A549 (cell line): Measurements from ENCODE around the gene SEC14L5. TPM values are rescaled to one million over a fixed set of nuclear protein-coding genes. Genes with fewer than 3 reads are reported as not detected.

Experiments used
- ATAC-seq, 2 experiments: fragments of 200-7000 bp in 1 of 2; fragments of >200 bp in 1 of 2; cut with Nextera tagmentation in 1 of 2; cut with Tn5 transposase in 1 of 2; 3 replicates each; pipeline versions ENCODE4 v1.8.0 to v1.9.1; 2018 to 2020; ENCODE audit warnings: mild to moderate bottlenecking in 1 of 2, moderate library complexity in 1 of 2
- CTCF ChIA-PET: fragments of 300-600 bp; sonication (Branson Sonifier 250); formaldehyde crosslinking; extraction: SDS; loops from one replicate; lab custom pipeline; 2021; ENCODE audit warnings: antibody characterized with exemption, inconsistent platforms; lab: Yijun Ruan, JAX
- POLR2A ChIA-PET: fragments of 350-600 bp; formaldehyde crosslinking; extraction: SDS; loops from one replicate; lab custom pipeline; 2021; ENCODE audit warnings: antibody characterized with exemption, inconsistent platforms; lab: Yijun Ruan, JAX
- DNase-seq, 2 experiments: peaks; one replicate each; pipeline versions ENCODE4 v3.0.0 to v3.0.0-alpha.2; 2011 to 2016; ENCODE audit warnings: low read depth in 1 of 2, low spot score in 1 of 2
- FAIRE-seq: peaks from 2 replicates; lab custom pipeline; 2011; peaks lifted over from hg19 to GRCh38; lab: Jason Lieb, UNC
- H3K27ac ChIP-seq, 2 experiments: fragments of >200 bp; sonication (Bioruptor Twin); formaldehyde crosslinking; 3 replicates each; pipeline ENCODE4 v1.5.1; 2016 to 2017
- H3K4me1 ChIP-seq: fragments of >200 bp; sonication (Bioruptor Twin); formaldehyde crosslinking; 3 replicates; pipeline ENCODE4 v1.6.1; 2016
- H3K4me2 ChIP-seq: fragments of >200 bp; sonication (Bioruptor Twin); formaldehyde crosslinking; 3 replicates; pipeline ENCODE4 v1.6.1; 2016
- H3K4me3 ChIP-seq: fragments of >200 bp; sonication (Bioruptor Twin); formaldehyde crosslinking; 3 replicates; pipeline ENCODE4 v1.5.1; 2016
- H3K9me3 ChIP-seq: fragments of >200 bp; sonication (Bioruptor Twin); formaldehyde crosslinking; 3 replicates; pipeline ENCODE4 v1.6.1; 2016
- BCL3 ChIP-seq: fragments of >200 bp; sonication (Bioruptor Twin); formaldehyde crosslinking; IDR thresholded peaks from 3 replicates; pipeline ENCODE4 v1.6.1; 2016
- CBX8 ChIP-seq: fragments of 200-600 bp; sonication (generic); IDR thresholded peaks from 2 replicates; pipeline ENCODE4 v1.6.1; 2016
- CHD2 ChIP-seq: fragments of 150-350 bp; IDR thresholded peaks from 2 replicates; pipeline ENCODE4 v1.6.1; 2014; ENCODE audit warnings: low read length; ENCODE audit not compliant: partially characterized antibody
- CTCF ChIP-seq: fragments of >200 bp; sonication (Bioruptor Twin); formaldehyde crosslinking; IDR thresholded peaks from 3 replicates; pipeline ENCODE4 v1.5.1; 2016
- ELK1 ChIP-seq: fragments of 150-350 bp; IDR thresholded peaks from 2 replicates; pipeline ENCODE4 v1.6.1; 2014; ENCODE audit warnings: low read depth, mild to moderate bottlenecking, low read length
- EP300 ChIP-seq, 2 experiments: fragments of >200 bp; sonication (Bioruptor Twin); formaldehyde crosslinking; IDR thresholded peaks; 2 replicates in 1 of 2; 3 replicates in 1 of 2; pipeline ENCODE4 v1.6.1; 2016 to 2017
- ESRRA ChIP-seq: fragments of 150-350 bp; IDR thresholded peaks from 2 replicates; pipeline ENCODE4 v1.6.1; 2014; ENCODE audit warnings: mild to moderate bottlenecking, low read length, borderline replicate concordance
- FOSB ChIP-seq: fragments of 250-450 bp; sonication (Bioruptor Pico); IDR thresholded peaks from 2 replicates; pipeline ENCODE4 v1.5.0; 2020; ENCODE audit warnings: mild to moderate bottlenecking, moderate library complexity
- FOSL2 ChIP-seq, 2 experiments: fragments of 450-650 bp in 1 of 2; fragments of >200 bp in 1 of 2; sonication (Bioruptor Twin) in 1 of 2; formaldehyde crosslinking; IDR thresholded peaks; 2 replicates each; pipeline versions ENCODE4 v1.5.0 to v1.6.1; 2016 to 2020; ENCODE audit warnings: mild to moderate bottlenecking in 1 of 2, moderate library complexity in 1 of 2
- FOXS1 ChIP-seq: fragments of 250-450 bp; sonication (Bioruptor Pico); IDR thresholded peaks from 2 replicates; pipeline ENCODE4 v1.5.0; 2020; ENCODE audit warnings: mild to moderate bottlenecking, moderate library complexity
- HDAC2 ChIP-seq: fragments of 200-600 bp; sonication (generic); IDR thresholded peaks from 2 replicates; pipeline ENCODE4 v1.6.1; 2016
- HEYL ChIP-seq: fragments of 250-450 bp; sonication (Bioruptor Pico); IDR thresholded peaks from 2 replicates; pipeline ENCODE4 v1.8.0; 2021; ENCODE audit warnings: mild to moderate bottlenecking, moderate library complexity
- HOXA7 ChIP-seq: fragments of 250-450 bp; sonication (Bioruptor Pico); IDR thresholded peaks from 2 replicates; pipeline ENCODE4 v1.5.0; 2020; ENCODE audit warnings: mild to moderate bottlenecking, moderate library complexity
- HOXB13 ChIP-seq: fragments of 250-450 bp; sonication (Bioruptor Pico); IDR thresholded peaks from 2 replicates; pipeline ENCODE4 v1.5.0; 2020; ENCODE audit warnings: low read depth, mild to moderate bottlenecking, moderate library complexity
- HOXB5 ChIP-seq: fragments of 250-450 bp; sonication (Bioruptor Pico); IDR thresholded peaks from 2 replicates; pipeline ENCODE4 v1.5.0; 2020; ENCODE audit warnings: mild to moderate bottlenecking, moderate library complexity
- JUN ChIP-seq, 2 experiments: fragments of >200 bp; sonication (Bioruptor Twin); formaldehyde crosslinking; IDR thresholded peaks; 2 replicates in 1 of 2; 3 replicates in 1 of 2; pipeline ENCODE4 v1.6.1; 2016 to 2017
- JUNB ChIP-seq: fragments of >200 bp; sonication (Bioruptor Twin); formaldehyde crosslinking; IDR thresholded peaks from 2 replicates; pipeline ENCODE4 v1.6.1; 2016
- MAZ ChIP-seq: fragments of 150-350 bp; IDR thresholded peaks from 2 replicates; pipeline ENCODE4 v1.6.1; 2014; ENCODE audit warnings: antibody characterized with exemption, low read depth, low read length, borderline replicate concordance
- NPAS2 ChIP-seq: fragments of 250-450 bp; sonication (Bioruptor Pico); IDR thresholded peaks from 2 replicates; pipeline ENCODE4 v1.8.0; 2022; ENCODE audit warnings: mild to moderate bottlenecking, moderate library complexity, borderline replicate concordance
- PHF8 ChIP-seq: fragments of 200-600 bp; sonication (generic); IDR thresholded peaks from 2 replicates; pipeline ENCODE4 v1.6.1; 2016; ENCODE audit warnings: low read depth, mild to moderate bottlenecking, antibody characterized with exemption, moderate library complexity, borderline replicate concordance
- RAD21 ChIP-seq, 2 experiments: fragments of >200 bp in 1 of 2; sonication (Bioruptor Twin) in 1 of 2; formaldehyde crosslinking in 1 of 2; IDR thresholded peaks in 1 of 2; conservative IDR thresholded peaks in 1 of 2; 2 replicates in 1 of 2; 3 replicates in 1 of 2; pipeline ENCODE4 v1.6.1; 2012 to 2018; ENCODE audit warnings: inconsistent platforms in 1 of 2
- WGBS: methylation state at CpG from one replicate; pipeline ENCODE4 v1.1.6; 2017; ENCODE audit errors: missing lambda C conversion rate; 5-methylcytosine and 5-hydroxymethylcytosine counted together
- polyA plus RNA-seq, 4 experiments: library from polyadenylated mRNA; depleted of rRNA in 3 of 4; stranded (reverse); fragments of >200 nt; fragmentation: RNase III in 1 of 4; extraction: RNeasy Plus Mini Kit Qiagen cat#74134 plus additional on column Dnase treatment in 1 of 4; gene quantifications; 2 replicates in 3 of 4; 3 replicates in 1 of 4; pipeline ENCODE4 v1.2.3, GENCODE V29; 2011 to 2017
- TF ChIP-seq, protein P1 (sequence below): IDR thresholded peaks from 2 replicates; pipeline ENCODE4 v1.6.1; 2012
- TF ChIP-seq, protein P2 (sequence below): fragments of >200 bp; sonication (Bioruptor Twin); formaldehyde crosslinking; IDR thresholded peaks from 2 replicates; pipeline ENCODE4 v1.6.1; 2016
- TF ChIP-seq, protein P3 (sequence below): fragments of 450-650 bp; IDR thresholded peaks from 2 replicates; pipeline ENCODE4 v1.6.1; 2014; ENCODE audit warnings: antibody characterized with exemption

The SEC14L5 gene
- polyA plus RNA-seq, 2 of the 4 experiments (the other 2 are of a cell fraction) = 0.03 to 0.05 TPM

DNA sequence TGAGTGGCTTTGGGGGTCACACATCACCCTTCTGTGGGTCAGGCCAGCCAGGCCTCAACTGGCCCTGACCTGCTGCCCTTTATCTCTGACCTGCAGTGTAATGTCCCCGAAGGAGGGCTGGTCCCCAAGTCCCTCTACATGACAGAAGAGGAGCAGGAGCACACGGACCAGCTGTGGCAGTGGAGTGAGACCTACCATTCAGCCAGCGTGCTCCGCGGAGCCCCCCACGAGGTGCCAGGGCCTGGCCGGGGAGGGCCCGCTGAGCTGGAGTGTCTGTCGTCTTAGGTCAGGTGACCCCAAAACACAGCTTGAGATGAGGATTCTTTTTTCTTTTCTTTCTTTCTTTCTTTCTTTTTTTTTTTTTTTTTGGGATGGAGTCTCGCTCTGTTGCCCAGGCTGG lies 49.1 kb downstream of the SEC14L5 start:
- TF ChIP-seq HEYL (no peak), HOXA7 (CRISPR knock-in tag) (no peak), CHD2 (no peak)
- TF ChIP-seq, protein P1, sequence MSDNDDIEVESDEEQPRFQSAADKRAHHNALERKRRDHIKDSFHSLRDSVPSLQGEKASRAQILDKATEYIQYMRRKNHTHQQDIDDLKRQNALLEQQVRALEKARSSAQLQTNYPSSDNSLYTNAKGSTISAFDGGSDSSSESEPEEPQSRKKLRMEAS = no peak
- ChIA-PET CTCF (interaction anchor here (0.6 kb wide), 1 partner anchor 38 kb away, joined by 3 read pairs; no protein-coding TSS in a partner anchor), POLR2A (interaction anchor here (0.7 kb wide), 1 partner anchor 506 kb away, joined by 4 read pairs; no protein-coding TSS in a partner anchor)
- H3K4me3 ChIP-seq = no peak overlapping the region
- FAIRE-seq (no peak), ATAC-seq (no peak), DNase-seq (no peak)
- H3K27ac ChIP-seq = no peak overlapping the region
- H3K4me2 ChIP-seq = no peak overlapping the region
- WGBS = 74% methylated on average over 10 of the region's 10 CpGs
- no peaks in the 10 kb centered on the region for H3K4me1 ChIP-seq
- no peaks in the 10 kb centered on the region for H3K9me3 ChIP-seq

DNA sequence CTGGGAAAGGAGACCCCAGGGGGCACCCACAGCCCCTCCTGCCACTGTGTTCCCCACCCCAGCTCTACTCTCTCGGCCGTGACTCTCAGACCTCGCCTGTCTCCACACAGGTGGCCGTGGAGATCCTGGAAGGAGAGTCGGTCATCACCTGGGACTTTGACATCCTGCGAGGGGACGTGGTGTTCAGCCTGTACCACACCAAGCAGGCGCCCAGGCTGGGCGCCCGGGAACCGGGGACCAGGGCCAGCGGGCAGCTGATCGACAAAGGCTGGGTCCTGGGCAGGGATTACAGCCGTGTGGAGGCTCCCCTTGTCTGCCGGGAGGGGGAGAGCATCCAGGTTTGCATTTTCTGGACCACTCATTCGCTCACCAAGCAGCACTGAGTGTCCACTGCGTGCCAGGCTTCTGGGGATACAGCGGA lies 50.2 kb downstream of the SEC14L5 start:
- ATAC-seq = peak; percentile 20 to 35; a peak in 3 of 6 replicates
- POLR2A ChIA-PET = no interaction called here
- 34% methylated on average over 10 of the region's 18 CpGs for WGBS
- no peak for TF ChIP-seq HDAC2
- TF ChIP-seq ESRRA = no peak
- TF ChIP-seq HEYL = no peak
- TF ChIP-seq ELK1 = no peak
- TF ChIP-seq MAZ = no peak
- TF ChIP-seq, protein P1 = no peak
- no peak for TF ChIP-seq HOXB13 (CRISPR knock-in tag)
- TF ChIP-seq HOXA7 (CRISPR knock-in tag) = no peak
- TF ChIP-seq PHF8 = no peak
- TF ChIP-seq CBX8 = no peak
- no peak for TF ChIP-seq FOXS1 (CRISPR knock-in tag)
- TF ChIP-seq RAD21 (conservative IDR thresholded peaks at IDR 0.05 in 1 of 2, IDR thresholded peaks at IDR 0.05 in 1 of 2) = no peak
- no peak for TF ChIP-seq HOXB5 (CRISPR knock-in tag)
- TF ChIP-seq, all 56 proteins: peak for 0
- Histone ChIP-seq H3K4me3 (no peak overlapping the region), H3K4me2 (no peak overlapping the region), H3K27ac (no peak overlapping the region), H3K4me1 (no peaks in the 10 kb centered on the region), H3K9me3 (no peaks in the 10 kb centered on the region)
- FAIRE-seq = no peak
- CTCF ChIA-PET = no interaction called here
- no peak for DNase-seq

DNA sequence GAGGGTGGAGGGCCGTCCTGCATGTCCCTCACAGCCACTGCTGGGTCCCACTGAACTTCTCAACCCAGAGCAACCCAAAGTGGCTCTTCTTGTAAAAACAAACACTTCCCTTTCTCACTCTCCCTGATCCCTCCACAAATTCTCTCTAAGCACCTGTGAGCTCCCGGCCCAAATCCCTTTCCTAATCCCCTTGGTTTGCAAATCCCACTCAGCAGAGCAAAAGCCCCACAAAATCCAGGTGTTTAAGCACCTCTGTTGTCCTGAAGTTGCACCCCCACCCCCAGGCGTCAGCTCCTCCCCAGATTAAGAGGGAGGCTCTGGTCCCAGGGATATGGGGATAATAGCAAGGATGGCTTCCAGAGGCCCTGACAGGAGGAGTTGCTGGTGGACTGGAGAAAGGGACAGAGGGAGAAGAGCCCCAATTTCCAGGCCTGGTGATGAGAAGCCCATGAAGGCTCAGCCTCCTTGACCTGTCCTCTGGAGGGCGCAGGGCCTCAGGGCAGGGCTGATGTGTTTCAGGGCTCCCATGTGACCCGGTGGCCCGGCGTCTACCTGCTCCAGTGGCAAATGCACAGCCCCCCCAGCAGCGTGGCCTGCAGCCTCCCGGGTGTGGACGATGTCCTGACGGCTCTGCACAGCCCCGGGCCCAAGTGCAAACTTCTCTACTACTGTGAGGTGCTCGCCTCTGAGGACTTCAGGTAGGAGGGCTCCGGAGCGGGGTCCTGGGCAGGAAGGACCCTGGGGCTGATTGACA lies 52.6 kb downstream of the SEC14L5 start:
- Histone ChIP-seq H3K4me3 (no peak overlapping the region), H3K27ac (no peak overlapping the region), H3K4me2 (no peak overlapping the region), H3K4me1 (no peaks in the 10 kb centered on the region), H3K9me3 (no peaks in the 10 kb centered on the region)
- no peak for FAIRE-seq
- WGBS = 35% methylated on average over 15 of the region's 15 CpGs
- ATAC-seq = peak in 1 of 2 experiments; percentile 28; a peak in 2 of 6 replicates
- CTCF ChIA-PET = interaction anchor here (0.5 to 1.9 kb wide), 4 partner anchors 10 to 504 kb away, joined by 3 to 6 read pairs (median 3); no protein-coding TSS in a partner anchor
- DNase-seq = no peak
- POLR2A ChIA-PET = no interaction called here
- TF ChIP-seq BCL3 = no peak
- no peak for TF ChIP-seq EP300 (IDR thresholded peaks at IDR 0.05)
- TF ChIP-seq FOSL2 (IDR thresholded peaks at IDR 0.05) = no peak
- TF ChIP-seq FOSL2 (CRISPR knock-in tag; IDR thresholded peaks at IDR 0.05) = no peak
- TF ChIP-seq CTCF = no peak
- no peak for TF ChIP-seq FOSB (CRISPR knock-in tag)
- no peak for TF ChIP-seq NPAS2 (CRISPR knock-in tag)
- TF ChIP-seq, protein P2, sequence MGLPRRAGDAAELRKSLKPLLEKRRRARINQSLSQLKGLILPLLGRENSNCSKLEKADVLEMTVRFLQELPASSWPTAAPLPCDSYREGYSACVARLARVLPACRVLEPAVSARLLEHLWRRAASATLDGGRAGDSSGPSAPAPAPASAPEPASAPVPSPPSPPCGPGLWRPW = no peak
- TF ChIP-seq MAZ = no peak
- TF ChIP-seq HOXB5 (CRISPR knock-in tag) = no peak
- TF ChIP-seq, protein P3, sequence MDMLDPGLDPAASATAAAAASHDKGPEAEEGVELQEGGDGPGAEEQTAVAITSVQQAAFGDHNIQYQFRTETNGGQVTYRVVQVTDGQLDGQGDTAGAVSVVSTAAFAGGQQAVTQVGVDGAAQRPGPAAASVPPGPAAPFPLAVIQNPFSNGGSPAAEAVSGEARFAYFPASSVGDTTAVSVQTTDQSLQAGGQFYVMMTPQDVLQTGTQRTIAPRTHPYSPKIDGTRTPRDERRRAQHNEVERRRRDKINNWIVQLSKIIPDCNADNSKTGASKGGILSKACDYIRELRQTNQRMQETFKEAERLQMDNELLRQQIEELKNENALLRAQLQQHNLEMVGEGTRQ = no peak
- TF ChIP-seq CBX8 = no peak
- no peak for TF ChIP-seq JUNB
- no peak for TF ChIP-seq JUN (IDR thresholded peaks at IDR 0.05)
- TF ChIP-seq ELK1 = no peak
